ENCODE data around the gene G6PC2. TPM values are rescaled to one million over a fixed set of nuclear protein-coding genes. Genes with fewer than 3 reads are reported as not detected.

G6PC2 gene
- total RNA-seq, 2 experiments from 2014 or later: not detected

DNA sequence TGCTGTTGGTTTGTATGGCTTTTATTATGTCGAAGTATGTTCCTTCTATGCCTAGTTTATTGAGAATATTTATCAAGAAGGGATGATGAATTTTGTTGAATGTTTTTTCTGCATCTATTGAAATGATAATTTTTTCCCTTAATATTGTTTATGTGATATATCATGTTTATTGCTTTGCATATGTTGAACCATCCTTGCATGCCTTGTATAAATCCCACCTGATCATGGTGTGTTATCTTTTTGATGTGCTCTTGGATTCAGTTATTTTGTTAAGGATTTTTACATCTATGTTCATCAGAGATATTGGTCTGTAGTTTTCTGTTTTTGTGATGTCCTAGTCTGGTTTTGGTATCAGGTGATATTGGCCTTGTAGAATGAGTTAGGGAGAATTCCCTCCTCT lies 50.8 kb downstream of the G6PC2 start:
- no peak overlapping the region for H2AFZ ChIP-seq (ENCODE audit: low read length)
- no peaks in the 10 kb centered on the region for H3K79me2 ChIP-seq (ENCODE audit: insufficient read depth, low read depth, low read length)
- no peak overlapping the region for H3K4me3 ChIP-seq (ENCODE audit: low read depth, low read length, poor library complexity, severe bottlenecking)
- ChIA-PET CTCF (ENCODE audit: unreplicated experiment) (no interaction called here), POLR2A (no interaction called here)
- no peaks in the 10 kb centered on the region for H3K4me1 ChIP-seq (ENCODE audit: insufficient read depth, low read length, poor library complexity, severe bottlenecking)
- H3K9me2 ChIP-seq (ENCODE audit: insufficient read depth, low read length): 0 out of 2 replicates have a peak, but pooled peaks cover 3% of the 10 kb centered on the region
- H3K27ac ChIP-seq (ENCODE audit: low read depth, low read length, poor library complexity, severe bottlenecking): no peak overlapping the region
- intact Hi-C loops (cut with micrococcal nuclease; ENCODE audit: unreplicated experiment): no loop called here
- no peak for DNase-seq (ENCODE audit: low spot score)
- no peak overlapping the region for H3K4me2 ChIP-seq (ENCODE audit: low read length)
- no peaks in the 10 kb centered on the region for H3K36me3 ChIP-seq (ENCODE audit: insufficient read depth, low read length)
- H4K20me1 ChIP-seq (ENCODE audit: insufficient read depth, low read length): no peaks in the 10 kb centered on the region
- H3K9me3 ChIP-seq (ENCODE audit: low read length): no peaks in the 10 kb centered on the region
- TF ChIP-seq CTCF (conservative IDR thresholded peaks at IDR 0.05; ENCODE audit: low read length): no peak
- no peak for TF ChIP-seq EZH2phosphoT487 (IDR thresholded peaks at IDR 0.05; ENCODE audit: borderline replicate concordance, low read depth, low read length)
- BruUV-seq (replicated peaks): no TSS peak

GRCh38 chr2:168952424-168952823 lies 51.3 kb downstream of the G6PC2 start:
- no TSS peak for BruUV-seq (replicated peaks)
- no peaks in the 10 kb centered on the region for H3K4me1 ChIP-seq (ENCODE audit: insufficient read depth, low read length, poor library complexity, severe bottlenecking)
- DNase-seq (ENCODE audit: low spot score): no peak
- H3K4me3 ChIP-seq (ENCODE audit: low read depth, low read length, poor library complexity, severe bottlenecking): no peak overlapping the region
- H3K27ac ChIP-seq (ENCODE audit: low read depth, low read length, poor library complexity, severe bottlenecking): no peak overlapping the region
- TF ChIP-seq EZH2phosphoT487 (IDR thresholded peaks at IDR 0.05; ENCODE audit: borderline replicate concordance, low read depth, low read length) (no peak), CTCF (conservative IDR thresholded peaks at IDR 0.05; ENCODE audit: low read length) (no peak)
- H3K9me3 ChIP-seq (ENCODE audit: low read length): no peaks in the 10 kb centered on the region
- H3K79me2 ChIP-seq (ENCODE audit: insufficient read depth, low read depth, low read length): no peaks in the 10 kb centered on the region
- 0 out of 2 replicates have a peak, but pooled peaks cover 3% of the 10 kb centered on the region for H3K9me2 ChIP-seq (ENCODE audit: insufficient read depth, low read length)
- ChIA-PET CTCF (ENCODE audit: unreplicated experiment) (no interaction called here), POLR2A (no interaction called here)
- intact Hi-C loops (cut with micrococcal nuclease; ENCODE audit: unreplicated experiment): no loop called here
- H4K20me1 ChIP-seq (ENCODE audit: insufficient read depth, low read length): no peaks in the 10 kb centered on the region
- H3K36me3 ChIP-seq (ENCODE audit: insufficient read depth, low read length): no peaks in the 10 kb centered on the region
- no peak overlapping the region for H2AFZ ChIP-seq (ENCODE audit: low read length)
- no peak overlapping the region for H3K4me2 ChIP-seq (ENCODE audit: low read length)

DNA sequence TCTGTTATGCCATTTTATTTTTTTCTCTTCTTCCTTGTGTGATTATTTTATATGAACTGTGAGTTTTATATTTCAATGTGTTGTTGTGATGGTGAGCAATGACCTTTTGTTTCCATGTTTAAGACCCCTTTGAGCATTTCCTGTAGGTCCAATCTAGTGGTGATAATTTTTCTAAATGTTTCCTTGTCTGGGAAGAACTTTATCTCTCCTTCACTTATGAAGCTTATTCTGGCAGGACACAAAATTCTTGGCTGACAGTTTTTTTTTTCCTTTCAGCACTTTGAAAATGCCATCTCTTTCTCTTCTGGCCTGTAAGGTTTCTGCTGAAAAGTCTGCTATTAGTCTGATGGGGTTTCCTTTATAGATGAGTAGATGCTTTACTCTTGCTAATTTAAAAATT lies 53.2 kb downstream of the G6PC2 start:
- H3K36me3 ChIP-seq (ENCODE audit: insufficient read depth, low read length): no peaks in the 10 kb centered on the region
- BruUV-seq (replicated peaks): no TSS peak
- intact Hi-C loops (cut with micrococcal nuclease; ENCODE audit: unreplicated experiment): no loop called here
- H3K9me2 ChIP-seq (ENCODE audit: insufficient read depth, low read length): 0 out of 2 replicates have a peak, but pooled peaks cover 3% of the 10 kb centered on the region
- H3K9me3 ChIP-seq (ENCODE audit: low read length): no peaks in the 10 kb centered on the region
- H2AFZ ChIP-seq (ENCODE audit: low read length): no peak overlapping the region
- H3K4me2 ChIP-seq (ENCODE audit: low read length): no peak overlapping the region
- no peaks in the 10 kb centered on the region for H4K20me1 ChIP-seq (ENCODE audit: insufficient read depth, low read length)
- no peak for TF ChIP-seq CTCF (conservative IDR thresholded peaks at IDR 0.05; ENCODE audit: low read length)
- no peak for TF ChIP-seq EZH2phosphoT487 (IDR thresholded peaks at IDR 0.05; ENCODE audit: borderline replicate concordance, low read depth, low read length)
- CTCF ChIA-PET (ENCODE audit: unreplicated experiment): no interaction called here
- no peak overlapping the region for H3K27ac ChIP-seq (ENCODE audit: low read depth, low read length, poor library complexity, severe bottlenecking)
- H3K4me1 ChIP-seq (ENCODE audit: insufficient read depth, low read length, poor library complexity, severe bottlenecking): no peaks in the 10 kb centered on the region
- no peak overlapping the region for H3K4me3 ChIP-seq (ENCODE audit: low read depth, low read length, poor library complexity, severe bottlenecking)
- POLR2A ChIA-PET: no interaction called here
- no peaks in the 10 kb centered on the region for H3K79me2 ChIP-seq (ENCODE audit: insufficient read depth, low read depth, low read length)
- DNase-seq (ENCODE audit: low spot score): no peak
